NCI-H69 (cell line): ENCODE results near the gene ALPK3.
A peak's percentile ranks its signal among the peaks of the same experiment; 100 is the strongest.

Source experiments
- DNase-seq: peaks from one replicate; lab custom pipeline; 2025; lab: John Stamatoyannopoulos, UW

Gene ALPK3

DNA sequence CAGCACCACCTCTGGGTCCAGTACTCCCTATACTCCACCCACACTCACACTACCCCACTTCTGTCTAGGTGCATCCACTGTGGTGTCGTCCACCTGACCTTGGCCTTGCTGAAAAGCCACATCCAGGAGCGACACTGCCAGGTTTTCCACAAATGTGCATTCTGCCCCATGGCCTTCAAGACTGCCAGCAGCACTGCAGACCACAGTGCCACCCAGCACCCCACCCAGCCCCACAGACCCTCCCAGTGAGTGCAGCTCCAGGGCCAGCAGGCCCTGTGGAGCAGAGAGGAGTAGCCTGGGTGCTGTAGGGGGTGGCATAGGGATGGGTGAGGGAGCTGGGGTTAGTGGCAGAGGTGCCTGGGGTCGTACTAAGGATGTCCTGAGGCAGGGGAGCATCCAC, 19.4 kb upstream of the ALPK3 start:
- no peak for DNase-seq

DNA sequence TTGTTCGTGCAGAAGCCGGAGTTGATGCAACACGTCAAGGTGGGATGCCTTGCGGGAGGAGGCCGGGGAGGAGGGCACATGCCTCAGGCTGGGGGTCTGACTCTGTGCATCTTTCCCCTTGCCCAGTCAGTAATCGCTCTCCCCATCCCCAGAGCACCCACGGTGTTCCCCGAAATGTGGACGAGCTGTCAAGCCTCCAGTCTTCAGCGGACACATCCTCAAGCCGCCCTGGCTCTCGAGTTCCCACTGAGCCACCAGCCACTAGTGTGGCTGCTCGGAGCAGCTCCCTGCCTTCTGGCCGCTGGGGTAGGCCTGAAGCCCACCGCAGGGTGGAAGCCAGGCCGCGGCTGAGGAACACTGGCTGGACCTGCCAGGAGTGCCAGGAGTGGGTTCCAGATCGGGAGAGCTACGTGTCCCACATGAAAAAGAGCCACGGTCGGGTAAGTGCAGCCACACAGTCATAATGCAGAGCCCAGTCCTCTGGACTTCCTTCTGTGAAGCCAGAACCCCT, 18.7 kb upstream of the ALPK3 start:
- DNase-seq: no peak

DNA sequence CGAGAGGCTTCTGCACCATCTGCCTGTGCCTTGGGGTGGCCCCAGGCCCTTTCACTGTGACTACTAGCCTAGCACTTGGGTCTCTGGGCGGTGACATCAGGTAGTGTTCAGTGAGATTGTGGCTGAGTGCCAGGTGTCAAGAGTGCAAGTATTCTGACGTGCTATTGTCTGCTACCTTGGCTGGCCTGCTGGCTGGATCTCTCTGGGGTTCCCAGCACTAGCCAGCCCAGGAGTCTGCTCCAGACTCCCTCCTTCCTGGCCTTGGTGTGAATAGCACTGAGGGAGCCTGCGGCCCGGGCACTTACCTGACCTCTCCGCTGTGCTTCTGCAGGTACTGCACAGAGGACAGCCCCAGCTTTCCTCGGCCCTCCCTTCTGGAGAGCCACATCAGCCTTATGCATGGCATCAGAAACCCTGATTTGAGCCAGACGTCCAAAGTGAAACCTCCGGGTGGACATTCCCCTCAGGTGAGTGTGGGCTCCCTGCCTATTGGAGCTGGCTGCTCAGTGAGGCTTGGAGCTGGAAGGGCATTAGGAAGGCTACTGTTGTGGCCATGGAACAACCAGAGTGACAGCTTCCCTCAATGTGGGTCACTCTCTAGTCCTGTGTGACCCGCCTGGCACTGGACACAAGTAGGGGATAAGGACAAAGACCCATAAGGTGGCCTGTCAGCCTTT, 17.5 kb upstream of the ALPK3 start:
- peak; percentile 72 for DNase-seq

DNA sequence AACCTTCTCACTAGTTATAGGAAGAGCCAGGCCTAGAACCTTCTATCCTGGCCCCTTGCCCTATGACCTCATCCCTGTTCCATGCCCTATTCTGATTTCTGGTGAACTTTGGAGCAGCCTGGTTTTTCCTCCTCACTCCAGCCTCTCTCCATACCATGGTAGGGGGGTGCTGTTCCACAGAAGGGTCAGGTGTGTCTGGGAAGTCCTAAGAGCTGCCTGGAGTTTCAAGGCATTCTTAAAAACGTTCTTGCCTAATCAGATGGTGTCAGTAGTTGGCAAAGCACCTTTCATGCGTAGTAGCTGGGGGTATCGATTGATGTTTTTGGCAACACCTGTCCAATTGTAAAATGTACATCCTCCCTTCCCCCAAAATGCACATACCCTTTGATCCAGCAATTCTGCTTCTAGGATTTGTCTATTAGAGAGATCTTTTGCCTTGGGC, 16.8 kb upstream of the ALPK3 start:
- no peak for DNase-seq

DNA sequence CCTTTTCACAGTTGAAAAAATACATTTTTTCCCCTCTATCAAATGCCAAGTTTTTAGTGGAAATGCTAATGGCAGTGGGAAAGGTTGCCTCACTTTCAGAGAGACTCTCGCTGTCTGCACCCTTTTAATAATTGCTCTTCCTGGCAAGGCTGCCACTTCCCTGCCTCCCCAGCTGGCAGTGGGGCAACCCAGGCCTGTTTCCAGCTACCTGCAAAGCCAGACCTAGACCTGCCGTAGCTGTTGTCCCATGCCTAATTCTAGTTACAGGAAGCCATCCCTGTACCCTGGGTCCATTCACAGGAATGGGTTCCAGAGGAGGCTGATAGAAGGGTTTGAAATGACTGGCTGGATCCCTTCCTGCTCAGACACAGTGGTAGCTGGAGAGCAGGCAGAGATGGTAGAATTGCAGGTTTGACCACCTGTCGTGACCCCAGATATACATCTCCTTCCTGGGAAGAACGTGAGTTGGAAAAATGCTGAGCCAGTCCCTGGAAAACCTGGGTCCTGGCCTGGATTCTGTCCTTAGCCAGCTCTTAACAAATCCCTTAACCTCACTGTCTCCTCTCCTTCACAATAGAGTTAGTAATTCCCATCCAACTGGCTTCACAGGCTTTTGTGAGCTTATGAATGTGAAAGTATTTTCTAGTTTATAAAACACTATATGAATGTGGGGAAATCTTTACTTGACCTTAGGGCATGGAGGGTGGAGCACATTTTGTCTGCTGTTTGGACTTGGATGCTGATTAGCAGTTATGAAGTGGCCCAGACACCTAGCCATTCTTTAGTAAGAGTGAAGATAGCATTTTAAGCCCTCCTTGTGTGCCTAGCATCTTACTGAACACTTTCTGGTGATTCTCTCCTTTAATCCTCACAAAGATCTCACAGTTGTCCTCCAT, 12.9 kb upstream of the ALPK3 start:
- DNase-seq: no peak

DNA sequence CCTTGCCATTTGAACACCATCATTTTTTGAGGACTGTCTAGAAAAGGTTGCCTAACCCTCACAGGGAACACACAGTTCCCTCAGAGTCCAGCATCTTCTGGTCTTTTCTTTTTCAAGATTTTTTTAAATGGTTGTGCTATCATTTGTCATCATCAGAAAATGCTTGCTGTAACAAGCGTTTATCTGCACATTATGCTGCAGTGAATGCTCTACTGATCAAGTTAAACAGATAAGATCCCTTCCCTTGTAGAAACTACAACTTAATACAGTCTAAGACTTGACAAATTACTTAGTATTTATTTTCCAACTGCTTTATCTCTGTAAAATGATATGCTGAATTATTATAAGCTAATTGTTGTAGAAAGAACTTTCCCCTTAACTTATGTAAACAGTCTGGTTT, 11.9 kb upstream of the ALPK3 start:
- DNase-seq: no peak

DNA sequence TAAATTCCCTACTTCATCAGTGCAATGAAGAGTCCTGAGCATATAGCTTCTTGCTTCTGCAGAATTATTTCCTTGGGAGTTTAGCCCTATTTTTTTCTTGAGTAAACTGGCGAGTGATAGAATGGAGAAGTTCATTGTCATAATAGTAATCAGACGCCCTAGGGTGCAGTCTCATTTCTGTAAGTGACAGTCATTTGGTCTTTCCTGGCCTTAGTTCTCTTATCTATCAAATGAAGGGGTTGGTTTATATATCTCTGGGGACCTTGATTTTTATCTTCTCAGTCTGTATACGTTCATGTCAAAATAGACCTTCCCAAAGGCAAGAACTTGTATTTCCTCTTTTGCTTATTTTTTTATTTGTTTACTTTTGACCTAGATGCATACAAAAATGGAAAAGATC, 9.9 kb upstream of the ALPK3 start:
- no peak for DNase-seq

DNA sequence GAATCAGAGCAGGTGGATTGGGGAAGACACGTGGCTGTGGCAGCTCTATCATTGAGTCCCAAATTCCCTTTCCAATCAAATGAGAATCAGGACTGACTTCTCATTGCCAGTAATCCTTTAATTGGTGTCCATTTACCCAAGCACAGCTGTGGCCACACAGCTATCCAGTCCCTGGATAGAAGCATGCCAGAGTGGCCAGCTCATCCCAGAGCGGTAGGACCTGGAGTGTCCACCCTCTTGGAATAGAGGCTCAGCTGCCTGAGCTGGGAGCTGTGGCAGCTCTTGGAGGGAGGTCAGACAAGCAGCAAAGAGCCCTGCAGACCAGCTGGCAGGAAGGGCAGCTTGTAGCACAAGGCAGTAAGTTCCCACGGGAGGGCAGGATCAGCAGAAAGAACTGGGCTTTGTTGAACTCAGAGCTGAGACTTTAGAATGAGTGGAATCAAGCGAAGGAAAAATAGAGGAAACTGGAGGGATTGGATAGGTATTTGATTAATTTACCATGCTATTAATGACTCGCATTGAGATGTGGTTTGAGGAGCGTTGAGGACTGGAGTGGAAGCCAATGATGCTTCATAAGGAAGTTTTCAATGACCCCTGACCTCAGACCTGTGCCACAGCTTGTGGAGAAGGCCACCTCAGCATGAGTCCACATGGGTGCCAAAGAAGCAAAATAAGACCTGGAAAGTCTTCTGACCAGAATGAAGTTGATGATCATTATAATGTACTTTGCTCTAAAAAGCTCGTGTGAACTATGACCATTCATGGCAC, 6.9 kb upstream of the ALPK3 start:
- no peak for DNase-seq

DNA sequence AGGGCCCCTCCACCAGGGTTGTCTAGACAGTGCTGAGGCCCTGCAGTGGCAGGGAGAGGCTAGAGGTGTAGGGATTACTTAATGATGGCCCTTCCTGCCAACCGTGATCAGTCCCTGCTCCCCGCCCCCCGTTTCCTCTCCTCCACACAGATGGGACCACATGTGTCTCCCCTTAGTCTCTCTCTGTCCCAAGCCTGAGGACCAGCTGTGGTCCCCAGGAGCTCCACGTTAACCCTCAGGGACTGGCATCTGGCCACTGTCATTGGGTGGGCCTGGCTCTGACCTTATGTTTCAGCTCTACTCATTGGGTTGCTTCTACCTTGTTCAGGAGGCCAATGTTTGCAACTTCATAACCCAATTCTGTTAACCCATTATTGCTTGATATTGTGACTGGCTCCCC, 6.0 kb upstream of the ALPK3 start:
- DNase-seq: no peak

DNA sequence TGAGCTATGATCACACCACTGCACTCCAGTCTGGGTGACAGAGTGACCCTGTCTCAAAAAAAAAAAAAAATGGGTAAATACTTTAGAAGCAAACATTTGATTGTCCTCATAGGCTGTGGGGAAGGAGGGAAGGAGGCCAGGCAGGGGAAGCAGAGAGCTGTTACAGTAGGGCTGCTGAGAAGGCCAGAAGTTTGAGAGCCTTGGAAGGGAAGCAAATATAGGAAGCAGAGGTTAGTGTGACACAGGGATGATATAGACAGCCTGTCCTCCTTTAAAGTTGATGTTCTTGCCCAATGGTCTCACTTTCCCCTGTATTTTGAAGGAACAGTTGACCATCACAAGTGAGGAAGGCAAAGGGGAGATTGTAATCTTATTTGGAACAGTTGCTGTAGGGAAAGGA, 5.3 kb upstream of the ALPK3 start:
- DNase-seq: no peak

DNA sequence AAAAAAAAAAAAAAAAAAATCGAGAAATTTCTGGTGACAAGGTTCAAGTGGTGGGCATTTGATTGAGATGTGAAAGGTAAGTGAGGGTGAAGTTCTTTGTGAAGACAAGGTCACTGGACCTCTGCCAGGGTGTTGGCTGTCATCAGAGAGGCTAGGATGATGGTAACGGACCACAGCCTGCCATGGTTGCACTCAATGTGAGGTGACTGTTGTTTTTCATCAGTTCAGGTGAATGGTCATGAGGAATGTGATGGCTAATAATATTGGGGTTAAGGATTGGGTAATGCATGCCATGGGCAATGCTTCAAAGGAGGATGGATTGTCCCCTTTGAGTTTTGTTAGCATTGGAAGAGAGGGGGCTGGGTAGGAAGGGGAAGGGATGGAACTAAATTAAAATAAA, 4.3 kb upstream of the ALPK3 start:
- DNase-seq: no peak

DNA sequence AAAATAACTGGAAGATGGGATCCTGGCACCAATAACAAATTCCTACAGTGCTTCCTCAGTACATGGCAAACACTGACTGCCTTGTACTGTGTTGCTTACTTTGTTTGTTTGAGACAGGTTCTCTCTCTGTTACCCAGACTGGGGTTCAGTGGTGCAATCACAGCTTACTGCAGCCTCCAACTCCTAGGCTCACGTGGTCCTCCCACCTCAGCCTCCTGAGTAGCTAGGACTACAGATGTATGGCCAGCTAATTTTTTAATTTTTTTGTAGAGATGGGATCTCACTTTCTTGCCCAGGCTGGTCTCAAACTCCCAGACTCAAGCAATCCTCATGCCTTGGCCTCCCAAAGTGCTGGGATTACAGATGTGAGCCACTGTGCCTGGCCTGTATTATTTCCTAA, 3.7 kb upstream of the ALPK3 start:
- DNase-seq: no peak

DNA sequence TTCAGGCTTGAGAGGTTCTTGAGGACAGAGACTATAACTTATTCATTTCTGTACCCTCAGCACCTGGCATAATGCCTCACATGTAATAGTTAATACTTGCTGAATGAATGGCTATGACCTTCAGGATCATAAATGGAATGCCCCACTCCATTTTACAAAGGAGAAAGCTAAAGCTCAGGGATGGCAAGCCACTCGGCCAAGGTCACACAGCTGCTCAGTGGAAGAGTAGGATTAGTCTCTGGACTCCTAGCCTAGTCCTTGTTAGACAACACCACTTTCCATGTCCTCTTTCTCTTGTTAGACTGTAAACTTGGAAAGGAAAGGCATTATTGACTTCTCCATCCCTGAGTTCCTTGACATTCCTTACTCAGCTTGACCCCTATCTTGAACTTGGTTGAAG, 3.2 kb upstream of the ALPK3 start:
- DNase-seq: no peak

DNA sequence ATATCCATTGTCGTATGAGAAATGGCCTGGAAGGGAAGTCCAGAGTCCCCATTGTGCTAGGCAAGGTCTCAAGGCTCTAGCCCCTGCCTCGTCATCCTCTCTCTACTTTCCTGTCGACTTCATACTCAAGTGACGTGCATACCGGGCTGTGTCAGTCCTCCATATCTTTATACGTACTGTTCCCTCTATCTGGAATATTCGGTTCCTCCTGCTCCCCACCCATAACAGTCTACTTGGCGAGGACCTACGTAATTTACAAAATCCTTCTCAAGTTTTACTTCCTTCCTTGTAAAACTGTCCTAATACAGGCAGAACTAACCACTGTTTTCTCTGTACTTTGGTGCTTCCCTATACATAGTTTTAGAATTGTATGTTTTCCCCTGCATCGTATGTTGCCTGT, 2.2 kb upstream of the ALPK3 start:
- no peak for DNase-seq

DNA sequence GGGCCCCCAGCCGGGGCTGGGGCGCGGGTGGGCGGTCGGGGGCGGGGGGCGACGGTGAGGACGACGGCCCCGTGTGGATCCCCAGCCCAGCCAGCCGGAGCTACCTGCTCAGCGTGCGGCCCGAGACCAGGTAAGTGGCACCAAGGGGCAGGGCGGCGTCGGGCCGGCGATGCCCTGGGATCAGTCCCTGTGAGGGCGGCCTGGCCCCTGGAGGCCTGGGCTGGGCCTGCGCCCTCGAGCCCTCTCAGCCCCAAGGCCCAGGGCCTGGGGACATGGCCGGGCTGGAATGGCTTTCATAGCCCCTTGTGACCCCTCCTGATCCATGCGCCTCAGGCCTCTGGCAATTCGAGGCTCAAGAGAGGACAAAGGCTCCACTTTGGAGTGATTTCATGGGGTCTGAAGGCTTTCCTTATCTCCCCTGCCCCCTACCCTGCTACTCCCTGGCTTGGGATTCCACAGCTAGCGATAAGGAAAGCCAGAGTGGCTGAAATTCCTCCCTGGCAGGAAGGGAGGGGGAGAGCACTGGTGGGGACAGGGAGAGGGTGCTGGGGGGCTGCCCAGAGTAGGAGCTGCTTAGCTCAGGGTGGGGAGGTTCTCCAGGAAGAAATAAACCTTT, 418 bp downstream of the ALPK3 start:
- DNase-seq: no peak

DNA sequence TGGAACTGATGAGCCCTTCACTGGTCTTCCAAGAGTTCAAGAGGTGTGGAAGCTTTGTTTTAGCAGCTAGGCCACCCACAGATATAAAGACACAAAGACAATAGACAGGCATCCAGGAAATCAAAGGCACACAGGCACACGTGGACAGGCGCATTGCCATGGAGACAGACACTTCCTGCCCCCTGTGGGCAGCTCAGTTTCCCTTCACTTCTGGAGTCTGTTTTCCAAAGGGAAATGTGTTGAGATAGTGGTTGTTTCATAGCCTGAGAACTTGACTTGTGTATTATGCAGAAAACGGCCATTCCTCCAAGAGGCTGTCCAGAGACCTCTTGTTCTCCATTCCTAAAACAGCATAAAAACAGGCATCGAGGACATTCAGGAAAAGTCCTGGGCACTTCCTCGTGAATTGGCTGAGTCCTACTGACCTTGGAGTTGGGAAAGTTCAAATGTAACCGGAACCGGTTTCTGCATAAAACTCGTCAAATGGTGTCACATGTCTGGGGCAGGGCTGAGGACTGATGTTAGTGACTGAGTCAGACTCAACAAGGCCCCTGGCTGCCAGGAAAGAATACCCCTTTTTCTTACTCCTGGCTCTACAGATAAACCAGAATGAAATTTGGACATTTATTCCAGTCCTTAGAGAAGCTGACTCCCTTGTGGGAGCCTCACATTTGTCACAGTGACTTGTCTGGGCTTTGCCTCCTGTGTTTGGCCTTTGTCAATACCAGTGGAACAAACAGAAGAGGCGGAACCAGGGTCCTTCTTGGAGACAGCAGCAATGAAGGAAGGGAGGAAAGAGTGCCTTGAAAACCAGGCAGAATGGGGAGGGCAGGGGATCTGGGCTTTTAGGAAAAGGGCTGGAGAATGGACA, 1.3 kb downstream of the ALPK3 start:
- peak; percentile 65 for DNase-seq

DNA sequence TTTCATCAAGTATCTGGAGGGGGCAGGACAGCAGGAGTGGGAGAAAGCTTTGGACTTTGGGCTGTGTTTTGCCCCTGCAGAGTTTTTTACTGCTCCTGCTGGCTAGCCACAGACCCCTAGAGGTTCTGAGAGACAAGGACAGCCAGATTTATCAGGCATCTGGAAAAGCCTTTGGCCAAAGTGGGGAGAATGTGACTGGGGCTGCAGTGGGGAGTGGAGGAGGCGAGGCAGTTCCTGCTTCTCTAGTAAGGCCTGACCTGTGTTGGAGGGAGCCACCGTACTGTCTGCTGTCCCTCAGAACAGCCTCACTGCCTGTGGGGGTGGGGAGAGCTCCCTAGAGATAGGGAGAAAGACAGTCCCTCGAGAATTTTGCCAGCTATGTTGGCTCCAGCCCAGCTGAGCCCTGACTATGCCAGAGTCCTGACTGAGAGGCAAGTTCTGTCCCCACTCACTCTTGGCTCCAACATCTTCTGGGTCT, 2.2 kb downstream of the ALPK3 start:
- DNase-seq: no peak

DNA sequence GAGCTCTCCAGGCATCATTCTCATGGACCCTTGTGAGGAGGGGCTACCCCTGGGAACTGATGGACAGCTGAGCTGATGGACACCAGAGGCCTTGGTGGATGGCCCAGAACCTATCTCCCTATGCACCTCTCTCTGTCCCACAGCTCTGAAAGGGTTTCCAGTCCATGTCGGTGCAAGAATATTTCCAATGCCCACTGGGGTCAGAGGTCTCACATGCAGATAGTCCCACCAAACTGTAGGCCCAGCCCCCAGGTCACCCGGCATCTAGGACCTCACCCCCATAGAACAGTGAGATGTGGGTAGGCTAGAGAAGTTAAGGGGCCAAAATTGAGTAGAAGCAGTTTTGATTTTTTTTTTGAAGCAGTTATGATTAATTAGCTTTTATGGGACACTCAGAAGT, 2.6 kb downstream of the ALPK3 start:
- no peak for DNase-seq

DNA sequence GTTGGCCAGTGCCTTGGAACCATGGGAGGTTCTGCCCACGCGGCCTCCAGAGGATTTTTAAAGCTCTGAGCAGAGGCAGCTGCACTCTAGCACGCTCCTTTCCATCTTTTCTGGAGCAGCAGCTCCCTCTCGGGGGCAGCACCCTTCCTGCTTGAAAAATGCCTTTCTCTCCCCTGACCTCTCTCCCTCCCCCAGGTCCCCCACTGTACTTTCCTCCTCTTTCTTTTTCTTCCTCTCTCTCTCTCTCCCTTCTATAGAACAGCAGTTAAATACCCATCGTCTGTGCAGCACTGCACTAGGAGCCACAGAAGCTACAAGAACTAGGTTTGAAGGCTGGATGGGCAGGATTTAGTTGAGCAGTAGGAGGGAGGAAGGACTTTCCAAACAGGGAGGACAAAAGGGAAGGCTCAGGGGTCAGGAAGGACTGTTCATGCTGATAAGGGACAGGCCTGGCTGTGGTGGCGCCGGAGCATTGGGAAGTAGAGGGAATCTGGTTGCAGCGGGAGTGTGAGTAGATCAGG, 4.4 kb downstream of the ALPK3 start:
- no peak for DNase-seq

DNA sequence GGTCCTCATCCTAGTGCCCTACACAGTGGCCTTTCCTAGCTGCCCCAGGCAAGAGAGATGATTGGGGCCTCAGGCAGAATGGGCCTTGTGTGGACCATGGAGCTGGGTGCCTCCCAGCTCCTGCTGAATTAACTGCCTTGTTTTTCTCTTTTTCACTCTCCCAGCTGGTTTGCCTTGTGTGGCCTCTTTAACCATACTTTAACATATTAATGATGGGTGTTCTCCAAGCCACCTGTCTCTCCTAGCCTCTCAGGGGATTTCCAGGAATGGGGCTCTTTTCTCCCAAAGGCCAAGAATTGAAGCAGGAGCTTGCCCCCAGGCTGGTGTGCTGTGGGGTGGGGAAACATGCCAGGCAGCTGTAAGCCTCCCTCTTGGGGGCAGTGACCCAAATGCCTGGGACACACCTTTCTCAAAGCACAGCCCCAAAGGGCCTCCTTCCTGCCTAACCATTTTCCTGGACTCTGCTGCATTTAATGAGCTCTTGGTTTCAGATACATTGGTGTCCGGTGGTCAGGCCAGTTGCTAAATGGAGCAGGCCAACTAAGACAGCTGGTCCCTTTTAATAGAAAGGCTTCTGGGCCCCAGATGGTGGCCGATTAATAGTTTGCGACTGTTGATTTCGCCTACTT, 5.6 kb downstream of the ALPK3 start:
- peak; percentile 64 for DNase-seq
